Natural killer cell treated with Interleukin-12 subunit alpha and Interleukin-12 subunit beta and Interleukin-15 and Interleukin-18, amount 100 ng/mL, for 72 hours (primary cell): Measurements from ENCODE around the gene NUDT21. TPM values are rescaled to one million over a fixed set of nuclear protein-coding genes. Genes with fewer than 3 reads are reported as not detected.

Source experiments
- ATAC-seq, 2 donors: fragments of 150-1000 bp; cut with Tn5 transposase in 1 of 2; sonication (Bioruptor Pico), chemical (Tn5 transposase) in 1 of 2; 2 replicates each; pipeline ENCODE4 v1.10.0; 2021
- DNase-seq: peaks from one replicate; pipeline ENCODE4 v3.0.0; 2022; ENCODE audit warnings: low spot score
- H3K27ac Mint-ChIP-seq, 2 donors: 1 replicate in 1 of 2; 2 replicates in 1 of 2; pipeline ENCODE4 v1.8.0; 2022; ENCODE audit warnings: mixed read lengths in 2 of 2, mild to moderate bottlenecking in 1 of 2, moderate library complexity in 1 of 2
- H3K27me3 Mint-ChIP-seq, 2 donors: 1 replicate in 1 of 2; 2 replicates in 1 of 2; pipeline ENCODE4 v1.8.0; 2022; ENCODE audit warnings: mixed read lengths in 2 of 2
- H3K36me3 Mint-ChIP-seq: one replicate; pipeline ENCODE4 v1.8.0; 2022; ENCODE audit warnings: mixed read lengths
- H3K4me1 Mint-ChIP-seq, 2 donors: 1 replicate in 1 of 2; 2 replicates in 1 of 2; pipeline ENCODE4 v1.8.0; 2022; ENCODE audit warnings: low read depth in 2 of 2, mixed read lengths in 2 of 2, mild to moderate bottlenecking in 1 of 2
- H3K4me3 Mint-ChIP-seq: one replicate; pipeline ENCODE4 v1.8.0; 2022; ENCODE audit warnings: mixed read lengths
- H3K9me3 Mint-ChIP-seq: 2 replicates; pipeline ENCODE4 v1.8.0; 2022; ENCODE audit warnings: mixed read lengths
- total RNA-seq, 2 donors: library from RNA; stranded (reverse); gene quantifications; one replicate each; pipeline ENCODE4 v1.2.3, GENCODE V29; 2022

Gene NUDT21
- total RNA-seq, 2 donors from 2014 or later: 170 to 176 TPM

DNA sequence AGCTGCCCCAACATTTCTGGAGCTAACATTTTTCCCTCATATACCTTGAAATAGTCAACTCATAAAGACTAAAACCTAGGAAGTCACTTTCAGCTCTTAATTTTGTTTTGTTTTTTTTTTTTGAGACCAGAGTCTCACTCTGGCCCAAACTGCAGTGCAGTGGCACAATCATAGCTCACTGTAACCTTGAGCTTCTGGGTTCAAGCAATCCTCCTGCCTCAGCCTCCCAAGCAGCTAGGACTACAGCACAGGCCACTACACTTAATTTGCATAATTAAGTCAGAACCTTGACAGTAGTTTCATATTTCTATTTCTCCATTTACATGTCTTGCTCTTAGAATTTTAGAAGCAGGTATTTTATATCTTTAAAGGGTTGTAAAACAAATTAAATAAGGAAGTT, 30.5 kb downstream of the NUDT21 start:
- Mint-ChIP-seq H3K27ac (no peak overlapping the region), H3K9me3 (no peaks in the 10 kb centered on the region), H3K4me3 (no peak overlapping the region), H3K36me3 (no peaks in the 10 kb centered on the region), H3K27me3 (no peaks in the 10 kb centered on the region), H3K4me1 (peaks cover 36 to 46% of the 10 kb centered on the region in 2 donors)
- no peak for ATAC-seq
- no peak for DNase-seq

DNA sequence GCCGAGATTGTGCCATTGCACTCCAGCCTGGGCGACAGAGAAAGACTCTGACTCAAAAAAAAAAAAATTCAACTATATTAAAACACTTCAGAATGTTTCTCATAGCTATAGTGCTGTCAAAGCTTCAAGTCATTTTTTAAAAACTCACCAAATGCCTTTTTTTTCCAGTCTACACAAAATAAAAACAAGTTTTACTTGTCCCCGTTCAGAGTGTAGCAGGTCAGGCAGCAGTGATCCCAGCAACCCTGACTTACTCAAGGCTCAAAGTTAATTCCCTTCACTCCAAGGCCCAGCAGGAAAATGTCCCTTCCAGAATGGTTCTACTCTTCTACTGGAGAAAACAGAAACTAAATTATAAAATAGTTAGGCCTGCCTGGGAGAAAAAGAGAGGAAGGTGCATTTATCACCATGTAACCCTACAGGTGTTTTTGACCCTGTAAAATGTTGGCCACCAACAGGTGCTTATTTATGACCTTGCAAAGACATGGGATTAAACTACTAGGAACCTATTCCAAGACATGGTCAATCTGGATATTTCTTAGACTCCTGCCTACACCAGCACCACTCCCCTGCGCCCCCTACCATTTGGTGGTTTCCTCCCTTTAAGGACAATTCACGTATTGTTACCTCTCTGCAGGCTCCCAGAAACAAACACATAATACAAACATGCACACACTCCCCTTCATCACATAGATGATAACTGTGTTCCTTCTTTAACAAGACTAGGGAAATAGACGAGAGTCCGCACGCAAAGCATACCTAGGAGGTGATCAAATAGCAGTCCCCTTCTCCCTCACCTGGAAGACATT, 31.2 kb downstream of the NUDT21 start:
- H3K27ac Mint-ChIP-seq: no peak overlapping the region

DNA sequence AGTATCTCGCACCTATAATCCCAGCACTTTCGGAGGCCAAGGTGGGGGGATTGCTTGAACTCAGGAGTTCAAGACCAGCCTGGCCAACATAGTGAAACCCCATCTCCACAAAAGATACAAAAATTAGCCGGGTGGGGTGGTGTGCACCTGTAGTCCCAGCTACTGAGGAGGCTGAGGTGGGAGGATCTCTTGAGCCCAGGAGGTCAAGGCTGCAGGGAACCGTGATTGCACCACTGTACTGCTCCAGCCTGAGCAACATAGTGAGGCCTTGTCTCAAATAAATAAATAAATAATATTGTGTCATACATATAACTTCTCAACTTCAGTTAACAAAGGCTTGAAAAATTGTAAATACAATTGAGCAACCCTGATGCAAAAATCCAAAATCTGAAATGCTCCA, 34.0 kb downstream of the NUDT21 start:
- H3K9me3 Mint-ChIP-seq: no peaks in the 10 kb centered on the region
- ATAC-seq (no peak), DNase-seq (no peak)
- no peaks in the 10 kb centered on the region for H3K27me3 Mint-ChIP-seq
- H3K4me3 Mint-ChIP-seq: no peak overlapping the region
- H3K36me3 Mint-ChIP-seq: peaks cover under 1% of the 10 kb centered on the region
- no peak overlapping the region for H3K27ac Mint-ChIP-seq
- H3K4me1 Mint-ChIP-seq: peaks cover 15 to 22% of the 10 kb centered on the region in 2 donors

More for the DNA sequence above, 31.2 kb downstream of the NUDT21 start:
- no peaks in the 10 kb centered on the region for H3K9me3 Mint-ChIP-seq
- no peaks in the 10 kb centered on the region for H3K36me3 Mint-ChIP-seq
- DNase-seq (no peak), ATAC-seq (no peak)
- no peaks in the 10 kb centered on the region for H3K27me3 Mint-ChIP-seq
- peaks cover 36 to 46% of the 10 kb centered on the region in 2 donors for H3K4me1 Mint-ChIP-seq
- no peak overlapping the region for H3K4me3 Mint-ChIP-seq

DNA sequence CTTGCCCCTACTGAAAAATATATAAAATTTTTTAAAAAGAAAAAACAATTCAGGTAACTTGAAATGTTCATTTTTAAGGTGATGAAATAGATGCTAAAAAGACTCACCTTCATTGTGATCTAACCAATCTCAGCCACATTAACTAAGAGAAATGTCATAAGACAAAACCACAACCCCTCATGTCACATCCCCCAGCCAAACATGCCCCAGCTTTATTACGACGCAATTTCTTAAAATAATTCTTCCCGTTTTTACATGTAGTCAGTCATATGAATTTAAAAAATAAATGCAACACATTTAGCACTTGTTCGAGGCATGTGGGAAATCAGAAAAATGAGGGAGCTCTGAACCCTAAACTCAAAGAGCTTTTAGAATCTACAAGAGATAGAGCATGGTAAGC, 35.3 kb downstream of the NUDT21 start:
- Mint-ChIP-seq H3K27me3 (no peaks in the 10 kb centered on the region), H3K27ac (no peak overlapping the region)
- ATAC-seq: no peak

DNA sequence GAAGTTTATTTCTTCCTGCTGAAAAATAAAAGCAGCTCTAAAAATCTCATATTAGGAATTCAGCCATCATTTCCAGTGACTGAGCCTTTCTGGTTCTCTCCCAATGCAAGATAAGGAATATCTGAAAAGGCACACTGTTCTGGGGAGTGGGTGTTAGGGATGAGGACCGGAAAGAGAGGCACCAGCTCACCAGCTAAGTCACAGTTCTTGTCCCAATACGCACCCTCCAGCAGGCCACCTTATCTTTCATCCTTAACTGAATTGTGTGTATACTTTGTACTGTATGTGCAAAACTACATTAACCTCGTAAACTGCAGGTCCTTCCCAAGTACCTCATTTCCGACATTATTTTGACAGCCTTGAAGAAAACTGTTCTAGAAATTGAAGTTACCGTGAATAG, 36.8 kb downstream of the NUDT21 start:
- peaks cover 4 to 5% of the 10 kb centered on the region in 2 donors for H3K4me1 Mint-ChIP-seq
- DNase-seq (no peak), ATAC-seq (no peak)
- H3K27ac Mint-ChIP-seq: no peak overlapping the region
- H3K4me3 Mint-ChIP-seq: no peak overlapping the region
- H3K9me3 Mint-ChIP-seq: no peaks in the 10 kb centered on the region
- no peaks in the 10 kb centered on the region for H3K27me3 Mint-ChIP-seq
- peaks cover 6% of the 10 kb centered on the region for H3K36me3 Mint-ChIP-seq

More for the DNA sequence above, 35.3 kb downstream of the NUDT21 start:
- no peak overlapping the region for H3K4me3 Mint-ChIP-seq
- H3K9me3 Mint-ChIP-seq: no peaks in the 10 kb centered on the region
- peaks cover 10 to 13% of the 10 kb centered on the region in 2 donors for H3K4me1 Mint-ChIP-seq
- DNase-seq: no peak
- H3K36me3 Mint-ChIP-seq: peaks cover 5% of the 10 kb centered on the region

DNA sequence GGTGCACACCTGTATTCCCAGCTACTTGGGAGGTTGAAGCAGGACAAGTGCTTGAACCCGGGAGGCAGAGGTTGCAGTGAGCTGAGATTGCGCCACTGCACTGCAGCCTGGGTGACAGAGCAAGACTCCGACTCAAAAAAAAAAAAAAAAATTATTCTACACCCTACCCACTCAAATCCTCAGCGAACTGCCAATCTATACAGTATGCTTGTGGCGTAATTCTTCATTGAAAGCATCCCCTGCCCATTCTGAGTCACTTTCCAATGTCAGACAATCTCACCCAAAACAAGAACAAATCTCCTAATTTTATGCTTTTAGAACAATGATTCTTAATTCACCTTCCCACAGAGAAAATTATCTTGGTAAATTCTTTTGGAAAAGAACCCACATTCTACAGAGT, 37.8 kb downstream of the NUDT21 start:
- no peak for DNase-seq
- ATAC-seq: no peak
- Mint-ChIP-seq H3K36me3 (peaks cover 16% of the 10 kb centered on the region), H3K27ac (no peak overlapping the region), H3K27me3 (no peaks in the 10 kb centered on the region), H3K4me1 (peaks cover 4 to 11% of the 10 kb centered on the region in 2 donors), H3K9me3 (no peaks in the 10 kb centered on the region), H3K4me3 (no peak overlapping the region)

DNA sequence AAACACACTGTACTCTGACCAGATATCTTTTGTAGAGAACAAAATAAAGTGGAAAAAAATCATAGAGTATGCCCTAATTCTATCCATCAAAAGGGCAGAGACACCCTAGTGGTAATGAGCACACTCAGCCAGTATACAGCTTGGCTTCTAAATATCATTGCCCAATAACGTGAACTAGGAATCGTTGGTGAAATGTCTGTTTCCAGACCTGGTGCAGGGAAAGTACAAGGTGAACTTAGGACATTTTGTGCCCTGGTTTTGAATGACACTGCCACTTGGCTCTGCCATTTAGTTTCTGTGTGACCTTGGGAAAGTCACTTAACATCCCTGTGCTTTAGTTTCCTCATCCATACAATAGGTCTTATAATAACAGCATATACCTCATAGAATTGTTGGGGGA, 39.5 kb downstream of the NUDT21 start:
- H3K36me3 Mint-ChIP-seq: peaks cover 18% of the 10 kb centered on the region
- peaks cover 4 to 14% of the 10 kb centered on the region in 2 donors for H3K4me1 Mint-ChIP-seq
- DNase-seq: no peak
- ATAC-seq: no peak
- H3K4me3 Mint-ChIP-seq: no peak overlapping the region
- no peak overlapping the region for H3K27ac Mint-ChIP-seq
- H3K27me3 Mint-ChIP-seq: no peaks in the 10 kb centered on the region
- H3K9me3 Mint-ChIP-seq: no peaks in the 10 kb centered on the region

DNA sequence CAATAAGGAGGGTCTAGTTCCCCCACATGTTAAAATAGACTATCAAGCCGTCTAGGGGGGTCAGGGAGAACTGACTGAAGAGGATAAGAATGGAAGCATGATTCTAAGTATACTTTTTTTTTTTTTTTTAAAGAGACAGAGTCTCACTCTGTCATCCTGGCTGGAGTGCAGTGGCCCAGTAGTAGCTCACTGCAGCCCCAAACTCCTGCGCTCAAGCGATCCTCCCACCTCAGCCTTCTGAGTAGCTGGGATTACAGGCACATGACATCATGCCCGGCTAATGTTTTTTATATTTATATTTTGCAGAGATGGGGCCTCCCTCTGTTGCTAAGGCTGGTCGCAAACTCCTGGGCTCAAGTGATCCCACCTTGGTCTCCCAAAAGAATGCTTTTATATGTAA, 40.0 kb downstream of the NUDT21 start:
- no peaks in the 10 kb centered on the region for H3K27me3 Mint-ChIP-seq
- no peak overlapping the region for H3K4me3 Mint-ChIP-seq

DNA sequence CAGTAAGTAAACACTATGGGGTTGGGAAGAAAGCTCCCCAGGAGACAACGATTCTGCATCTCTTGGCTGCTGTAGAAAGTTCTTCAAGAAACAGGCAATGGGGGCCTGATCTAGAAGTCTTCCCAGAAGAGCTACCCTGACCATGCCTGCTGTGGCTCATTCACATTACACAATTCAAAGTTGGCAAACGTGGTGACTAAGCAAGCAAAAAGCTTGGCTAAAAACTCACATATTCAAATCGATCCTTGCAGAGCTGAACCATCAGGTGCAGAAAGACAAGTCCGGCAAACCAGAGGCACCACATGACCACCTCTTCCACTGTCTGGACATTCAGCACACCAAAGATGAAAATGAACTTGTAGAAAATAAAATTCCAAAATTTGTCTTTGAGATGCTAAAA, 41.9 kb downstream of the NUDT21 start:
- Mint-ChIP-seq H3K4me3 (no peak overlapping the region), H3K9me3 (no peaks in the 10 kb centered on the region), H3K27ac (no peak overlapping the region), H3K36me3 (peaks cover 27% of the 10 kb centered on the region), H3K4me1 (peaks cover 4 to 9% of the 10 kb centered on the region in 2 donors), H3K27me3 (no peaks in the 10 kb centered on the region)
- no peak for ATAC-seq
- DNase-seq: no peak

More for the DNA sequence above, 40.0 kb downstream of the NUDT21 start:
- Mint-ChIP-seq H3K4me1 (peaks cover 4 to 13% of the 10 kb centered on the region in 2 donors), H3K27ac (no peak overlapping the region), H3K36me3 (peaks cover 18% of the 10 kb centered on the region), H3K9me3 (no peaks in the 10 kb centered on the region)
- DNase-seq (no peak), ATAC-seq (no peak)

DNA sequence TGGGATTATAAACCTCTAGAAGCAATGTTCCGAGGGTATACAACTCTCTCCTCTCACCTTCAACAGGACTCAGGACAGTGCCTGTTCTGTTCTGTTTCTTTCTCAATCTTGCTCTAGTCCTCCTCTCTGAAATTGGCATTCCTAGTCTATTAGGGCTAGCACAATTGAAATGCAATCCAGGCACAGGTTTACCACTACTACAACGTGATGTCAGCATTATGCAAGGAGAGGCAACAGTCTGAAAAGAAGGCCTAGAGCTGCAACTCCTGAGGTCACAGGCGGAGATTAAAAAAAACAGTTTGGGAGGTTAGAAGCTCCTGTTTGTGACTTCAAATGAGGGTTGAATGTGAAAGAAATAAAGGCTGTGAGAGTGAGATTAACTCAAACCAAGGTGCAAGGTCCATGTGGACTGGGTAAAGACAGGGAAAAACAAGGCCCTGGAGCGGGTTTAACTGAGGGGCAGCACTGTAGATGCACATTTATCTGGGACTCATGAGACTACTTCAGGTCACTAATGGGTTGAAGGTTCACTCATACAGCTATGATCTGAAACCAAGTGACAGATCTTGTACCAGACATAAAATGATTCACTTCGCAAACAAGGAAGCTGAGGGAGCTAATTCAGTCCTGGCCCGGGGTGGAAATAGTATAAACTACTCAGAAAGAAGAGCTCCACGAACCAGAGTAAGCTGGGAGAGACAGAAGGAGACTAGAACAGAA, 42.6 kb downstream of the NUDT21 start:
- Mint-ChIP-seq H3K4me1 (peaks cover 4 to 9% of the 10 kb centered on the region in 2 donors), H3K27ac (no peak overlapping the region), H3K9me3 (no peaks in the 10 kb centered on the region), H3K27me3 (no peaks in the 10 kb centered on the region), H3K4me3 (no peak overlapping the region), H3K36me3 (peaks cover 27% of the 10 kb centered on the region)
- ATAC-seq: no peak
- no peak for DNase-seq

DNA sequence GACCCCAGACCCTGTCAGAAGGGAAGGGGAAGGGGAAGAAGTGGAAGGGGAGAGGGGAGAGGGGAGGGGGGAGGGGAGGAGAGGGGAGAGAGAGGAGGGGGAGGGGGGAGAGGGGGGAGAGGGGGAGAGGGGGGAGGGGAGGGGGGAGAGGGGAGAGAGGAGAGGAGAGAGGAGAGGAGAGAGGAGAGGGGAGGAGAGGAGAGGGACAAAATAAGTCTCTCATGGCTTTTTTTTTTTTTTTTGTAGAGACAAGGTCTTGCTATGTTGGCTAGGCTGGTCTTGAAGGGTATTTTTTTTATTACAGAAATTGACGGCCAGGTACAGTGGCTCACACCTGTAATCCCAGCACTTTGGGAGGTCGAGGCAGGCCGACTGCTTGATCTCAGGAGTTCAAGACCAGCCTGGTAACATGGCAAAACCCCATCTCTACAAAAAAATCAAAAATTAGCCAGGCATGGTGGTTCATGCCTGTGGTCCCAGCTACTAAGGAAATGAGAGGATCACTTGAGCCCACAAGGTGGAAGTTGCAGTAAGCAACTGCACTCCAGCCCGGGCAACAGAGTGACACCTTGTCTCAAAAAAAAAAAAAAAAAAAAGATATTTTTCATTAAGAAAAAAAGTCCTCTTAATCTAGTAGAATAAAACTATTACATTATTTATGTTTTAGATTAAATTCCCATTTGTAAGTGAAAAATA, 45.0 kb downstream of the NUDT21 start:
- Mint-ChIP-seq H3K36me3 (peaks cover 33% of the 10 kb centered on the region), H3K27ac (no peak overlapping the region), H3K4me3 (no peak overlapping the region), H3K9me3 (no peaks in the 10 kb centered on the region), H3K4me1 (peaks cover 4 to 9% of the 10 kb centered on the region in 2 donors), H3K27me3 (no peaks in the 10 kb centered on the region)
- DNase-seq (no peak), ATAC-seq (no peak)

DNA sequence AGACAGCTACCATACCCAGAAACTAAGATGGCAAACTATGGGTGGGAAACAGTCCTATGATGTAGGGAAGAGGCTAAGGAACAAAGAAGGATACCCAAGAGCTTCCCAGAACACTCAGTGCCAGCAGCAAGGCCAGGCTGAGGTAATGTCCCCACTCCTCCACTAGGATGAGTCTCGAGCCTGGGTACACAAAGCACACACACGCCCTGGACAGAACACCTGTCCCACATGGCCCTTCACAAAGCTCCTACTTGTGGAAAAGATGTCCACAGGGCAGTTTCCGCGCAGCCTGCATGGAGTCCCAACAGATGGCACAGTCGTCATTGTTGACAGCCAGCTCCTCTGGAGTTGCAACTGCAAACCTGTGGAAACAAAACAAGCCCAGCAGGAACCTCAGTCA, 49.6 kb downstream of the NUDT21 start:
- no peak overlapping the region for H3K4me3 Mint-ChIP-seq
- H3K4me1 Mint-ChIP-seq: peaks cover 0 to 6% of the 10 kb centered on the region in 2 donors
- H3K9me3 Mint-ChIP-seq: no peaks in the 10 kb centered on the region
- H3K36me3 Mint-ChIP-seq: peaks cover 33% of the 10 kb centered on the region
- ATAC-seq: no peak
- H3K27me3 Mint-ChIP-seq: no peaks in the 10 kb centered on the region
- DNase-seq: no peak
- no peak overlapping the region for H3K27ac Mint-ChIP-seq

DNA sequence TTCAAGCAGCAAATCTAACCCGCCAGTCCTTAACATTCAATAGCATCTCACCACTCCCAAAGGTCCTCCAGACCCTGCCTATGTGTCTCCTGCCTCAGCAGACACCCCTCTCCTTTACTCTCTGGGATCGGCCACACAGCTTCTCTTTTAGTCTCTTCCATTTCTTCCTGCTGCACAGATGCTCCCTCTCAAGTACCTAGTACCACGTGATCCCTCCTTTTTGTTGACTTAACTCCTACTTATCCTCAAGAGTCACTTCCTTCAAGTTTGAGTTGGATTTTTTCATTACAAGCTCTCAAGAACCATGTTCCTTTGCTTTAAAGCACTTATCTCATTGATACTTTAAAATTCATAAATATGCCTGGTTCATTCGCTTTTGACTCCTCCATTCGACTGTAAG, 50.7 kb downstream of the NUDT21 start:
- Mint-ChIP-seq H3K4me1 (peaks cover 0 to 8% of the 10 kb centered on the region in 2 donors), H3K27ac (no peak overlapping the region), H3K27me3 (no peaks in the 10 kb centered on the region), H3K36me3 (peaks cover 36% of the 10 kb centered on the region), H3K4me3 (no peak overlapping the region), H3K9me3 (no peaks in the 10 kb centered on the region)
- no peak for DNase-seq
- ATAC-seq: no peak

DNA sequence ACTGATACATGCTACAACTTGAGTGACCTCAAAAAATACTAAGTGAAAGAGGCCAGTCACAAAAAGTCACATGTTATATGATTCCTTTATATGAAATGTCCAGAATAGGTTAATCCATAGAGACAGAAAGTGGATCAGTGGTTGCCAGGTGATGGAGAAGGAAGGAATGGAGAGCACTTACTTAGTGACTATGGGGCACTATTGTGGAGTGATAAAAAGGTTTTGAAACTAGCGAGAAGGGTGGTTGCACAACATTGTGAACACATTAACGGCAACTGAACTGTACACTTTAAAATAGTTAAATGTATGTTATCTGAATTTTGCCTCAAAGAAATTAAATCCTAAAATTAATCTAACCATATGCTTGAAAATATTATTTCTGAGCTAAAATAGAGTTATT, 51.6 kb downstream of the NUDT21 start:
- Mint-ChIP-seq H3K4me1 (peaks cover 0 to 7% of the 10 kb centered on the region in 2 donors), H3K27me3 (no peaks in the 10 kb centered on the region), H3K27ac (no peak overlapping the region), H3K4me3 (no peak overlapping the region), H3K9me3 (no peaks in the 10 kb centered on the region), H3K36me3 (peaks cover 32% of the 10 kb centered on the region)
- DNase-seq: no peak
- no peak for ATAC-seq
